Testis (tissue), 2 donors: Measurements from ENCODE around the gene DHX57.

Experiments
- POLR2A ChIP-seq: fragments of 450-650 bp; IDR thresholded peaks from one replicate; pipeline ENCODE4 v1.6.1; 2017; ENCODE audit warnings: antibody characterized with exemption, mild to moderate bottlenecking, moderate library complexity
- TF ChIP-seq, protein P1 (sequence below), 3 experiments: fragments of 450-650 bp in 2 of 3; fragments of 200-600 bp in 1 of 3; sonication (generic) in 1 of 3; IDR thresholded peaks; one replicate each; pipeline ENCODE4 v1.5.1; 2016 to 2019; ENCODE audit warnings: antibody characterized with exemption in 3 of 3, mild to moderate bottlenecking in 2 of 3, moderate library complexity in 1 of 3

DNA sequence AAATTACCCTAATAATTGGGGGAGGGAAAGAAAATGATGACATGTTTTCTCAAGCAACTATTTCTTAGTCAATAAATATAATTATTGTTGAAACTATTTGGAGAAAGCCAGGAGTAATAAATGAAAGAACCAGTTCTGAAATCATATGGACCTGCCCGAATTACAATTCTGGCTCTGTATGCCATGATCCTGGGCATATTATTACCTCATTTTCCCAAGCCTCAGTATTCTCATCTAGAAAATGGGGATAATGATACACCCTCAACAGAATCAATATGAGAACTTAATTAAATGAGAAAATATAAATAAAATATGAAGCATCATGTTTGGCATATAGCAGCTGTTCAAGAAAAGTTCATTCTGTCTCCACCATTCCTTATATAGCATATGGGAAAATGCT is 36.9 kb upstream of the DHX57 start:
- TF ChIP-seq POLR2A = no peak
- TF ChIP-seq, protein P1, sequence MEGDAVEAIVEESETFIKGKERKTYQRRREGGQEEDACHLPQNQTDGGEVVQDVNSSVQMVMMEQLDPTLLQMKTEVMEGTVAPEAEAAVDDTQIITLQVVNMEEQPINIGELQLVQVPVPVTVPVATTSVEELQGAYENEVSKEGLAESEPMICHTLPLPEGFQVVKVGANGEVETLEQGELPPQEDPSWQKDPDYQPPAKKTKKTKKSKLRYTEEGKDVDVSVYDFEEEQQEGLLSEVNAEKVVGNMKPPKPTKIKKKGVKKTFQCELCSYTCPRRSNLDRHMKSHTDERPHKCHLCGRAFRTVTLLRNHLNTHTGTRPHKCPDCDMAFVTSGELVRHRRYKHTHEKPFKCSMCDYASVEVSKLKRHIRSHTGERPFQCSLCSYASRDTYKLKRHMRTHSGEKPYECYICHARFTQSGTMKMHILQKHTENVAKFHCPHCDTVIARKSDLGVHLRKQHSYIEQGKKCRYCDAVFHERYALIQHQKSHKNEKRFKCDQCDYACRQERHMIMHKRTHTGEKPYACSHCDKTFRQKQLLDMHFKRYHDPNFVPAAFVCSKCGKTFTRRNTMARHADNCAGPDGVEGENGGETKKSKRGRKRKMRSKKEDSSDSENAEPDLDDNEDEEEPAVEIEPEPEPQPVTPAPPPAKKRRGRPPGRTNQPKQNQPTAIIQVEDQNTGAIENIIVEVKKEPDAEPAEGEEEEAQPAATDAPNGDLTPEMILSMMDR (IDR thresholded peaks at IDR 0.05) = no peak
